Measurements from ENCODE around the gene RAB10.

DNA sequence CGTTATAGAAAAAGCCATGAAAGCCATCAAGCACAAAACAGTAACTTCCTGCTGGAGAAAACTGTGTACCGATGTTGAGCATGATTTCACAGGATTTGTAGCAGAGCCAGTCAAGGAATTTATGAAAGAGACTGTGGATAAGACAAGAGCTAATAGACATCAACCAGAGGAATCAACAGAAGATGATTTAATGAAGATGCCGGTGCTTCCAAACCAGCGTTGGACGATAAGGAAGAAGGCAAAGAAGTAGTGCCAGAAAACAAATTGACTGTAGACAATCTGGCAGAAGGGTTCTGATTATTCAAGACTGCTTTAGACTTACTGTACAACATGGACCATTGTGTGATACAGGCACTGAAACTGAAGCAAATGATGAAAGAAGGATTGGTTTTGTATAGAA is 89.5 kb downstream of the RAB10 start:
- TF ChIP-seq POLR2A (IDR thresholded peaks at IDR 0.05; ENCODE audit: low read length) (no peak), GATA1 (IDR thresholded peaks at IDR 0.05; ENCODE audit: low read depth, low read length) (no peak)
